Measurements from ENCODE around the gene CCDC85C.

The CCDC85C gene

GRCh38 chr14:99587460-99588278 lies 16.3 kb downstream of the CCDC85C start:
- no peak for DNase-seq

GRCh38 chr14:99586761-99587459 lies 17.1 kb downstream of the CCDC85C start:
- no peak for DNase-seq

GRCh38 chr14:99586054-99586760 lies 17.8 kb downstream of the CCDC85C start:
- DNase-seq: no peak

DNA sequence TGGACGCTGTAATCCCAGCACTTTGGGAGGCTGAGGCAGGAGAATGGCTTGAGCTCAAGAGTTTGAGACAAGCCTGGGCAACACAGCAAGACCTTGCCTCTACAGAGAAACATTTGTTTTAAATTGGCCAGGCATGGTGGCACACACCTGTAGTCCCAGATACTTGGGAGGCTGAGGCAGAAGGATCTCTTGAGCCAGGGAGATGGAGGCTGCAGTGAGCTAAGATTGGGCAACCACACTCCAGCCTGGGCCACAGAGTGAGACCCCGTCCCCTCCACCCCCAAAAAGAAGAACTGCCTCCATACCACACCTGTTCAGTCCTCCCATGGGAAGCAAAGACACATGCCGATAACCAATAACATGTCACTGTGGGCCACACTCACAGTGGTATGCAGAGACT lies 19.2 kb downstream of the CCDC85C start:
- no peak for DNase-seq

DNA sequence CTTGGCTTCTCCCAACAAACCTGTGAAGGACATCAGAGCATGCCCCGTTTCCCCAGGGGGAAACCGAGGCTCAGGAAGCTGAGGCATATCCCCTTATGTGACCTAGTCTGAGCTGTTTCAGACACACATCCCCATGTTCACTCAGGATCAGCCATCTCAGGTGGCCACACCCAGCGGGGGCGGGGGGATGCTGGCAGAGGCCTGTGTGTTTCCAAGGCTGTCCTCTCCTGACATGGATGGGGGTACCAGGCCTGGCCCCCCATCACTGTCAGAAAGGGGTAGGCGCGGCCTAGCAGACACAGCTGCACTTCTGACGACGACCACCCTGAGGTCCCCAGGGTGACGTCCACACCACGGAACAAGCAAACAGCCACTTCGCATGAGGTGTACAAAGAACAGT lies 22.1 kb downstream of the CCDC85C start:
- no peak for DNase-seq

- DNase-seq: no peak
Observed at GRCh38 chr14:99581374-99581773, 22.6 kb downstream of the CCDC85C start.

DNA sequence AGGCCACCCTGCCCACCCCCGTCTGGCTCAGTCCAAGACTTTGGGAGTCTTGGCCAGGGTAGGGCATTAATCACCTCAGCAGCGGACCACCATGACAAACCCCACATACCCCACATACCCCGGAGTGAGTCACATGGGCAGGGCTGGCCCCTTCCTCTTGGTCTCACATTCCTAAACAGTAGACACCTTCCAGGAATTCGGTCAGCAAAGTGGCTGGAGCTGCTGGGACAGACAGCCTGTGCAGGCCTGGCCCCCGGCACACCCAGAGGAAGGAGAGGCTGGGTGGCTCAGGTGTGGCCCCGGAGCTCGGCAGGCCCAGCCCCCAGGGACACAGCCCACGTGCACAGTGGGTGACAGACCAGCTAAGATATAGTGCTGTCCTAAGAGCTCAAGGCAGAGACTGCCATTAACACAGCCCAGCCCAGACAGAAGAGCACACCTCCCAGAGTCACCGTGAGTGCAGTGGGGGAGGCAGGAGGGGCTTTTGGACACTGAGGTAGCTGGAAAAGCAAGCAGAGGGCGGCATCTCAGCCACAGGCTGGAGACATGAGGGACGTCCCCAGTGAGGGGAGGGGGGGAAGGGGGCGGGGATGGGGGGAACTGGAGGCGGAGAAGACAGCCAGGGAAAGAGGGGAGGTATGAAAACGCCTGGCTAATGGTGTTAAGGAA lies 24.0 kb downstream of the CCDC85C start:
- DNase-seq: no peak

GRCh38 chr14:99579120-99579836 lies 24.7 kb downstream of the CCDC85C start:
- no peak for DNase-seq

GRCh38 chr14:99578541-99579101 lies 25.4 kb downstream of the CCDC85C start:
- DNase-seq: no peak

GRCh38 chr14:99576761-99577705 lies 27.0 kb downstream of the CCDC85C start:
- no peak for DNase-seq

- no peak for DNase-seq
Observed at GRCh38 chr14:99576304-99576703, 27.7 kb downstream of the CCDC85C start.

DNA sequence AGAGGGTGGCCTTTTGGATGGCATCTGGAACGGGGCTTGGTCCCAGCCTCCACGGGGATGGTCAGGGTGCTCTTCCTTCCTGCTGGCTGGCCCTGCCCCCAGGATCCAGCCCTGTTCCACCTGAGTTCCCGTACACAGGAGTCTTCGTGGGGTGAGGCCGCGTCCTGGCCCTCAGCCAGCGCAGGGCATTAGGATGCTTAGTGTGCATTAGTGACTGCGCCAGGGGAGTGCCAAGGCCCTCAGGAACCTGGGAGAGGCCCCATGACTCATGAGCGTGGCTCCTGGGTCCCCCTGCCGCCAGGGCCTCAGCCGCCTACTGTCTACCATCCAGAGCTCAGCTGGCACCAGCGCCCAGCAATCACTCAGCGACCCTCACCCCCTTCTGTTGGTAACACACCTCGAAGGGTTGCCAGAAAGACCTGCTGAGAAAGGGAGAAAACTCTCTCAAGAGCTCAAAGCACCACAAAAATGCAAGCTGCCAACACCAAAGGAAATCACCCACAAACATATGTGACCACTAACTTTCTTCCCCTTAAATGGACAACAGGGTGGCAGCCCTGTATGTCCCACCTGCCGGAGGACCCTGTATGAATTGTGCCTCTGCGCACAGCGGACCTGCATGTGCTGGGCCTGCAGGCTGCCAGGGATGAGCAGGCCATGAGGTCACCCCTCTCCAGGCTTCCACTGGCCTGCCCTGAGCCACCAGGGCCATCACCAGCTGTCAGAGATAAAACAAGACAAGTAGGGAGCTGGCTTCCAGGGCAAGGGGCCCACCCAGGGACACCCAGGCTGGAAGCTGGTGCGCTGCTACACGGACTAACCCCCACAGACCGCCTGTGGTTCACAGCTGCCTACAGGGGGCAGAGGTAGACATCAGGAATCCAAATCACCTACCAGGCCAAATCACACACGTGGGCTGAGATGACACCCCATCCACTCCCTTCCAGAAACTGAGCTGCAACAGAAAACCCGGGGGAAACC lies 28.7 kb downstream of the CCDC85C start:
- DNase-seq: no peak

GRCh38 chr14:99574099-99574880 lies 29.7 kb downstream of the CCDC85C start:
- DNase-seq: no peak

DNA sequence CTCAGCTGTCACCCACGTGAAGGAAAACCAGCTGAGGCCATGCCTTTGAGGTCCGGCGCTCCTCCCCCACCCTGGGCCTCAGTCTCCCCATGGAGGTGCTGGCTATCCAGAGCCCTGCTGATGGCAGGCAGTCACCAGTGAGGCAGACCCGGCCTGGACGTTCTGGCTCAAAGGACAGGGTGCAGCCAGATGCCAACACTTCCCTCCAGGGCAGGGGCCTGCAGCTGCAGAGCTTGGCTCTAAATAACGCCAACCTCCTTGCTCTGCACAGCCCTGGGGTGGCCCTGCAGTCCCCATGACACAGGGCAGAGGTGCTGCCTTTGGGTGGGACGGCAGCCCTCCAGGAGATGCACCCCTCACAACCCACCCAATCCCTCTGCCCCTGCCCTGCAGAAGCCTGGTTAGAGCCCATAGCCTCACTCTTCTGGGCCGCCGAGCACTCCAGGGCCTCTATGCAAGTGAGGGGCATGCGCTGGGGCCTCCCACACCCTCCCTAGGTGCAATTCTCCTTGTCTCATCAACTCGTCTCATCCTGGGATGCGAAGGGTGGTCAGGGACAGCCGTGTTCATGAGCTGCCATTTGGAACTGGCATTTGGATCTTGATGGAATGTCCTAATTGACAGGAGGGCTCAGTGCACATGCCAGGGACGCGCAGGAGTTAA lies 30.4 kb downstream of the CCDC85C start:
- no peak for DNase-seq

DNA sequence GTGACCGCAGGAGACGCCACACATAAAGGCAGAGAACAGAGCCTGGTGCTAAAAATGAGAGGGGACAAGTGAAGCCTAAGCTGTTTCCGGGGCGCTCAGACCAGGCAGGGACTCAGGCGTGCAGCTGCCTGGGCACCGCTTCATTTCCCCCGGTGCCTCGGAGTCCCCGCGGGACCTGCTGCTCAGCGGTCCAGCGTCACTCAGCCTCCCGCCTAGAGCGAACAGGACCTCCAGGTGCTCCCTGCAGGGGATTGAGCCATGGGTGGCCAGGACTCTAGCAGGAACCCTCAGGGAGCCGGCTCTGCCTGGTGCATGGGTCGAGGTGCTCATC lies 31.0 kb downstream of the CCDC85C start:
- no peak for DNase-seq

DNA sequence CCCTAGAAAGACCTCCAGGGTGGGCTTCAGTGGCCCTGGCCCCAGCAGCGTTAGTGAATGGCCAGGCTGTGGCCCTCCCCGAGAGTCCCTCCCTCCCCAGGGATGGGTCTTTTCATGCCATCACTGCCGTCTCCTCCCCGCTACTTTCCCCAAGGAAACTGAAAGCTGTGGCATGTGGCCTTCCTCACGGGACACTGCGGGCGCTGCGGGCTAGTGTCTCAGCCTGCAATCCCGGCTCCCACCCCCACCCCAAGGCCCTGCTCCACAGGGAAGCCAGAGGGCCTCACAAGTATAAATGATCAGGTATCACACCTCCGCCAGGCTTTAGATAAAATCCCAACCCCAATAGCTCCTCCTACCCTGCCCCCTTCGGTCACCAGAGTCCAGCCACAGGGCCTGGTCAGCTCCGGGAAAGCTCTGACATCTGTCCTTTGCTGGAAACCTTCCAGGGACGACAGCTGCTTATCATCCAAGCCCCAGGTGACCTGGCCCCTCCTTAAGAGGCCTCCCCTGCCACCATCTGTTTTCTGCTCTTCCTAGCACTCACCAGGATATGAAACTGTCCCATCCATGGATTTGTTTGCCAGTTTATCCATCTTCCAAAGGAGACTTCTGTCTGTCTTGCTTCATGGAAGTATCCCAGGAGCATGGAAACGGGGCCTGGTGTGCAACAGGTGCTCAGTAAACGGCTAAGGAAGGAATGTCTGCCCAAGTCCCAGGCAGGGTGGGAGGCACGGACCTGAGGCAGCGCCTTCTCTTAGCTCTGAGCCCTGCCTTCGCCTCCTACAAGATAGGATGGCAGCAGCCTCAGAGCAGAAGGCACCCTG lies 31.6 kb downstream of the CCDC85C start:
- DNase-seq: no peak

DNA sequence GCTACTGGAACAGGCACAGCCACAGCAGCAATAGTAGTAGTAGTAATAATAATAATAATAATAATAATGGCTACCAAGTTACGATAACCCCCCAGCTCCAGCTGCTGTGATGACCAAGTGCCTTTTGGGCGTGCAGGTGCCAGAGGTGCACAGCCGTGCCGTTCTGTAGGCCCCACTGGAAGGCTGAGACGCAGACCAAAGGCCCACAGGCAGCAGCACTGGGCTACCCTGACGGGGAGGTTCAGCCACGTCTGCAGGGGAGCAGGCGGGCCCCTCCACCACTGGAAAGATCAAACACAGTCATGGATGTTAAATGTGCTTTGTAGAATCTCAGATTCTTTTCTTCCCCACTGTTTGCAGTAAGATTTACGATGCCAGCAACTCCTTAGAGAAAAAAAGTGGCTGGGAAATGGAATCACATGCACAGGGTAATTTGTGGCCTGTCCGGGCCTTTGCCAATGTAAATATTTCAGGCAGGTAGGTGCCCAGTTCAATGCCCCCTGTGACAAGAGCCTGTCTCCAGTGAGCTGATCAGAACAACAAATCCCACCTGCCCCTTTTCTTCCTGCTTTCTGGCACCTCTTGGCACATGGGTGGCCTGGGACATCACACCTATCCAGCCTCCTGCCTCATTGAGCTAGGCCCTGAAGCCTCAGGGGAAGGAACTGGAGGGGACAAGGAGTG lies 32.6 kb downstream of the CCDC85C start:
- DNase-seq: no peak

Measured in cortex of kidney (tissue), 1 donor.